Gastroesophageal sphincter (tissue), 3 donors: Measurements from ENCODE around the gene HDAC11.

ENCODE experiments used
- POLR2A ChIP-seq, 2 donors: fragments of 450-650 bp; IDR thresholded peaks; one replicate each; pipeline ENCODE4 v1.6.1; 2017; ENCODE audit warnings: antibody characterized with exemption in 2 of 2, mild to moderate bottlenecking in 2 of 2, moderate library complexity in 1 of 2
- TF ChIP-seq, protein P1 (sequence below), 4 experiments: fragments of 200-600 bp in 2 of 4; fragments of 450-650 bp in 2 of 4; sonication (generic) in 1 of 4; IDR thresholded peaks; one replicate each; pipeline ENCODE4 v1.5.1; 2017 to 2019; ENCODE audit warnings: antibody characterized with exemption in 4 of 4, mild to moderate bottlenecking in 2 of 4, moderate library complexity in 2 of 4

DNA sequence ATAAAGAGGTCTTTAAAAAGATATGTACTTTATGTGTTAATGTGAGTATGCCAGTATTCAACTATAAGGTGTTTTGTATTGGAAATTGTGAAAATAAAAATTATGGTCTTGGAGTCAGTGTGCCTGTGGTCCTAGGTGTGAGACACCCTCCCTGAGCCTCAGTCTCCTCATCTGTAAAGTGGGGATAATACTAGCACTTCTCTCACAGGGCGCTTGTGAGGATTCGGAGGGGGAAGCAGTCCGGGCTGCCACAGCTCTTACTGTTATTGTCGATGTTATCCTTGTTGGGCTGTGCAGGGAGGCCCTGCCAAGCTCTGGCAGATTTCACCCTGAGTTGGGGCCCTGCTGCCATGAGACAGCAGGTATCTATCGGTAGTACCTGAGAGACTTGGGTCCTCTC is 42.1 kb downstream of the HDAC11 start:
- TF ChIP-seq, protein P1, sequence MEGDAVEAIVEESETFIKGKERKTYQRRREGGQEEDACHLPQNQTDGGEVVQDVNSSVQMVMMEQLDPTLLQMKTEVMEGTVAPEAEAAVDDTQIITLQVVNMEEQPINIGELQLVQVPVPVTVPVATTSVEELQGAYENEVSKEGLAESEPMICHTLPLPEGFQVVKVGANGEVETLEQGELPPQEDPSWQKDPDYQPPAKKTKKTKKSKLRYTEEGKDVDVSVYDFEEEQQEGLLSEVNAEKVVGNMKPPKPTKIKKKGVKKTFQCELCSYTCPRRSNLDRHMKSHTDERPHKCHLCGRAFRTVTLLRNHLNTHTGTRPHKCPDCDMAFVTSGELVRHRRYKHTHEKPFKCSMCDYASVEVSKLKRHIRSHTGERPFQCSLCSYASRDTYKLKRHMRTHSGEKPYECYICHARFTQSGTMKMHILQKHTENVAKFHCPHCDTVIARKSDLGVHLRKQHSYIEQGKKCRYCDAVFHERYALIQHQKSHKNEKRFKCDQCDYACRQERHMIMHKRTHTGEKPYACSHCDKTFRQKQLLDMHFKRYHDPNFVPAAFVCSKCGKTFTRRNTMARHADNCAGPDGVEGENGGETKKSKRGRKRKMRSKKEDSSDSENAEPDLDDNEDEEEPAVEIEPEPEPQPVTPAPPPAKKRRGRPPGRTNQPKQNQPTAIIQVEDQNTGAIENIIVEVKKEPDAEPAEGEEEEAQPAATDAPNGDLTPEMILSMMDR (IDR thresholded peaks at IDR 0.05) = no peak
- no peak for TF ChIP-seq POLR2A (IDR thresholded peaks at IDR 0.05)
